GM23338 (cell line): ENCODE measurements around the gene CNTNAP3.
"Not testable (repeated sequence)": the region's sequence is repeated elsewhere in the genome, so short reads cannot be mapped to it uniquely, and the experiment has no call there.

Source experiments
- CREB1 ChIP-seq: fragments of 250-450 bp; sonication (Bioruptor Pico); IDR thresholded peaks from 2 replicates; pipeline ENCODE4 v1.5.0; 2020; ENCODE audit warnings: low read depth, mild to moderate bottlenecking, moderate library complexity
- CTCF ChIP-seq, 2 experiments: fragments of 200-600 bp in 1 of 2; sonication (generic) in 1 of 2; conservative IDR thresholded peaks; 2 replicates each; pipeline versions ENCODE4 v1.5.1 to v1.6.1; 2016 to 2017; ENCODE audit warnings: antibody characterized with exemption in 2 of 2, low read depth in 2 of 2, mild to moderate bottlenecking in 2 of 2, moderate library complexity in 1 of 2
- EZH2 ChIP-seq: fragments of 200-600 bp; sonication (generic); IDR thresholded peaks from one replicate; pipeline ENCODE4 v1.8.0; 2017; ENCODE audit warnings: antibody characterized with exemption, mild to moderate bottlenecking, low read depth; ENCODE audit not compliant: unreplicated experiment
- EZH2phosphoT487 ChIP-seq: fragments of 200-600 bp; sonication (generic); IDR thresholded peaks from one replicate; pipeline ENCODE4 v1.8.1; 2018; ENCODE audit warnings: antibody characterized with exemption; ENCODE audit not compliant: unreplicated experiment
- POLR2AphosphoS5 ChIP-seq: IDR thresholded peaks from 2 replicates; pipeline ENCODE4 v1.6.1; 2016; ENCODE audit warnings: antibody characterized with exemption, low read depth
- ZNF114 ChIP-seq: fragments of 250-450 bp; sonication (Bioruptor Pico); IDR thresholded peaks from 2 replicates; pipeline ENCODE4 v1.5.0; 2020; ENCODE audit warnings: mild to moderate bottlenecking, moderate library complexity
- TF ChIP-seq, protein P1 (sequence below): IDR thresholded peaks from 2 replicates; pipeline ENCODE4 v1.6.1; 2016; ENCODE audit warnings: antibody characterized with exemption

- not testable (repeated sequence) for TF ChIP-seq EZH2; CTCF (conservative IDR thresholded peaks at IDR 0.05; ENCODE audit: low read depth in 2 of 2); ZNF114 (CRISPR knock-in tag); POLR2AphosphoS5; EZH2phosphoT487; CREB1
- TF ChIP-seq, protein P1, sequence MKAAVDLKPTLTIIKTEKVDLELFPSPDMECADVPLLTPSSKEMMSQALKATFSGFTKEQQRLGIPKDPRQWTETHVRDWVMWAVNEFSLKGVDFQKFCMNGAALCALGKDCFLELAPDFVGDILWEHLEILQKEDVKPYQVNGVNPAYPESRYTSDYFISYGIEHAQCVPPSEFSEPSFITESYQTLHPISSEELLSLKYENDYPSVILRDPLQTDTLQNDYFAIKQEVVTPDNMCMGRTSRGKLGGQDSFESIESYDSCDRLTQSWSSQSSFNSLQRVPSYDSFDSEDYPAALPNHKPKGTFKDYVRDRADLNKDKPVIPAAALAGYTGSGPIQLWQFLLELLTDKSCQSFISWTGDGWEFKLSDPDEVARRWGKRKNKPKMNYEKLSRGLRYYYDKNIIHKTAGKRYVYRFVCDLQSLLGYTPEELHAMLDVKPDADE, result not testable (repeated sequence)
Measured at GRCh38 chr9:39215976-39216375, 72.0 kb downstream of the CNTNAP3 start.
